IgD-negative memory B cell (primary cell): ENCODE results near the gene MRPL52. TPM values are rescaled to one million over a fixed set of nuclear protein-coding genes. Genes with fewer than 3 reads are reported as not detected.
A peak's percentile ranks its signal among the peaks of the same experiment; 100 is the strongest.

Source experiments
- H3K27ac Mint-ChIP-seq, 3 donors: one replicate each; pipeline ENCODE4 v1.8.0; 2020 to 2022; ENCODE audit warnings: mild to moderate bottlenecking in 3 of 3, mixed read lengths in 3 of 3, moderate library complexity in 1 of 3
- H3K27me3 Mint-ChIP-seq: one replicate; pipeline ENCODE4 v1.8.0; 2021; ENCODE audit warnings: mixed read lengths
- H3K36me3 Mint-ChIP-seq: one replicate; pipeline ENCODE4 v1.8.0; 2020; ENCODE audit warnings: mild to moderate bottlenecking, mixed read lengths
- H3K4me1 Mint-ChIP-seq, 3 donors: one replicate each; pipeline ENCODE4 v1.8.0; 2020 to 2022; ENCODE audit warnings: mixed read lengths in 3 of 3, mild to moderate bottlenecking in 1 of 3
- H3K4me3 Mint-ChIP-seq, 4 donors: one replicate each; pipeline ENCODE4 v1.8.0; 2020 to 2022; ENCODE audit warnings: mild to moderate bottlenecking in 4 of 4, mixed read lengths in 4 of 4, moderate library complexity in 3 of 4
- H3K9me3 Mint-ChIP-seq, 3 donors: one replicate each; pipeline ENCODE4 v1.8.0; 2020 to 2021; ENCODE audit warnings: mixed read lengths in 3 of 3, mild to moderate bottlenecking in 1 of 3
- polyA plus RNA-seq: library from polyadenylated mRNA; unstranded; fragments of 300-500 nt; fragmentation: Illumina TruSeq; gene quantifications from one replicate; pipeline ENCODE4 v1.2.3, GENCODE V29; 2021

Gene MRPL52
- polyA plus RNA-seq, 1 donor from 2014 or later, result 200 TPM

- Mint-ChIP-seq H3K27me3 (peaks cover 20% of the 10 kb centered on the region), H3K9me3 (no peaks in the 10 kb centered on the region), H3K4me3 (no peak overlapping the region), H3K4me1 (peaks cover 0 to 3% (median 3%) of the 10 kb centered on the region in 3 donors), H3K27ac (no peak overlapping the region), H3K36me3 (no peaks in the 10 kb centered on the region)
Observed at GRCh38 chr14:22839159-22839779, 9.6 kb downstream of the MRPL52 start.

DNA sequence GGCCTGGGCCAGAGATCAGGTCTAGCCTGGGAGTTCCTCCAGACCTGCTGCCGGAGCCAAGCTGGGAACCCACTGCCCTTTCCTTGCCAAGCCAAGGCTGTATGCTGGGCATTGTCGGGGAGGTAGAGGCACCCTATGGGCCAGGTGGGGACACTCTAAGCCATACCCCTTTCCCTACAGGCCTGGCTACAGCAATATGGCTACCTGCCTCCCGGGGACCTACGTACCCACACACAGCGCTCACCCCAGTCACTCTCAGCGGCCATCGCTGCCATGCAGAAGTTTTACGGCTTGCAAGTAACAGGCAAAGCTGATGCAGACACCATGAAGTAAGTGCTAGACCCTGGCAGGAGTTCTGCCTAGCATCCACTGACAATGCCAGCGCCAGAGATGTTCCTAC is 11.6 kb downstream of the MRPL52 start:
- Mint-ChIP-seq H3K36me3 (no peaks in the 10 kb centered on the region), H3K27ac (no peak overlapping the region), H3K27me3 (peaks cover 26% of the 10 kb centered on the region), H3K4me1 (peaks cover 0 to 3% (median 3%) of the 10 kb centered on the region in 3 donors), H3K4me3 (no peak overlapping the region), H3K9me3 (no peaks in the 10 kb centered on the region)

GRCh38 chr14:22841769-22842168 is 12.1 kb downstream of the MRPL52 start:
- Mint-ChIP-seq H3K4me1 (peaks cover 0 to 3% (median 3%) of the 10 kb centered on the region in 3 donors), H3K27ac (no peak overlapping the region)

DNA sequence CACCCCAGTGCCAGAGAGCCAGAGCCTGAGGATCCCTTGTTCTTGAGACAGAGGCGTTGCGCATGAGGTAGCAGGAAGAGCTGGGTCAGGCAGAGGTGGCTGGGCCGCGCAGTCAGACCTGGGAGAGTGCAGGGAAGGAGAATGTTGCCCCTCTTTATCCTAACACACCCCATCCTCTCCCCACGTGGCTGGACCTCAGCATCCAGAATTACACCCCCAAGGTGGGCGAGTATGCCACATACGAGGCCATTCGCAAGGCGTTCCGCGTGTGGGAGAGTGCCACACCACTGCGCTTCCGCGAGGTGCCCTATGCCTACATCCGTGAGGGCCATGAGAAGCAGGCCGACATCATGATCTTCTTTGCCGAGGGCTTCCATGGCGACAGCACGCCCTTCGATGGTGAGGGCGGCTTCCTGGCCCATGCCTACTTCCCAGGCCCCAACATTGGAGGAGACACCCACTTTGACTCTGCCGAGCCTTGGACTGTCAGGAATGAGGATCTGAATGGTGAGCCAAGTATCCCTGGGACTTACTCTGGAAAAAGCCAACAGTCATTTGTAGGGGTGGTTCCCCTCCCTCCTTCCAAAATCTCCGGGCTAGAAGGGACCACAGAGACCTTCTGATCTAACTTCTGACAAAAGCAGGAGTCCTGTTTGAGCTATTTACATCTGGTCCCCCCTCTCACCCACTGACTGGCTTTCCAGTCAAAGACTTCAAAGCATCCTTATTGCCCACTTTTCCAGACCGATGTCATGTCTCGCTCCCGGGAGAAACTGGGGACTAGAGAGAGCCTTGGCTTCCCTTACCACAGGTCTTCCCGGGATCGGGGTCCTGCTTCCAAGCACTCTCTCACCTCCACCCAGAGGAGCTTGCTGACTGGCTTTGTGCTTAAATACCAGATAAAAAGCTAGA is 12.8 kb downstream of the MRPL52 start:
- no peak overlapping the region for H3K27ac Mint-ChIP-seq
- H3K4me1 Mint-ChIP-seq, result peaks cover 0 to 3% (median 0%) of the 10 kb centered on the region in 3 donors
- H3K9me3 Mint-ChIP-seq, result no peaks in the 10 kb centered on the region
- H3K27me3 Mint-ChIP-seq, result peaks cover 21% of the 10 kb centered on the region
- H3K36me3 Mint-ChIP-seq, result no peaks in the 10 kb centered on the region
- H3K4me3 Mint-ChIP-seq, result no peak overlapping the region

More at GRCh38 chr14:22841769-22842168, 12.1 kb downstream of the MRPL52 start:
- Mint-ChIP-seq H3K36me3 (no peaks in the 10 kb centered on the region), H3K9me3 (no peaks in the 10 kb centered on the region), H3K4me3 (no peak overlapping the region), H3K27me3 (peaks cover 25% of the 10 kb centered on the region)

- Mint-ChIP-seq H3K36me3 (no peaks in the 10 kb centered on the region), H3K4me1 (peaks cover 0 to 2% (median 0%) of the 10 kb centered on the region in 3 donors), H3K9me3 (no peaks in the 10 kb centered on the region), H3K27ac (no peak overlapping the region), H3K4me3 (no peak overlapping the region), H3K27me3 (peaks cover 19% of the 10 kb centered on the region)
Observed at GRCh38 chr14:22843123-22843925, 13.6 kb downstream of the MRPL52 start.

- no peaks in the 10 kb centered on the region for H3K36me3 Mint-ChIP-seq
- H3K4me3 Mint-ChIP-seq, result no peak overlapping the region
- peak overlapping the region in 1 of 3 donors; percentile 47 for H3K27ac Mint-ChIP-seq
- peaks cover 0 to 2% (median 0%) of the 10 kb centered on the region in 3 donors for H3K4me1 Mint-ChIP-seq
- no peaks in the 10 kb centered on the region for H3K9me3 Mint-ChIP-seq
- peaks cover 14% of the 10 kb centered on the region for H3K27me3 Mint-ChIP-seq
Observed at GRCh38 chr14:22844221-22845102, 14.8 kb downstream of the MRPL52 start.

- Mint-ChIP-seq H3K4me1 (peaks cover 0 to 2% (median 0%) of the 10 kb centered on the region in 3 donors), H3K36me3 (no peaks in the 10 kb centered on the region), H3K27ac (no peak overlapping the region), H3K4me3 (no peak overlapping the region), H3K9me3 (no peaks in the 10 kb centered on the region), H3K27me3 (peaks cover 14% of the 10 kb centered on the region)
Observed at GRCh38 chr14:22845103-22845394, 15.4 kb downstream of the MRPL52 start.

DNA sequence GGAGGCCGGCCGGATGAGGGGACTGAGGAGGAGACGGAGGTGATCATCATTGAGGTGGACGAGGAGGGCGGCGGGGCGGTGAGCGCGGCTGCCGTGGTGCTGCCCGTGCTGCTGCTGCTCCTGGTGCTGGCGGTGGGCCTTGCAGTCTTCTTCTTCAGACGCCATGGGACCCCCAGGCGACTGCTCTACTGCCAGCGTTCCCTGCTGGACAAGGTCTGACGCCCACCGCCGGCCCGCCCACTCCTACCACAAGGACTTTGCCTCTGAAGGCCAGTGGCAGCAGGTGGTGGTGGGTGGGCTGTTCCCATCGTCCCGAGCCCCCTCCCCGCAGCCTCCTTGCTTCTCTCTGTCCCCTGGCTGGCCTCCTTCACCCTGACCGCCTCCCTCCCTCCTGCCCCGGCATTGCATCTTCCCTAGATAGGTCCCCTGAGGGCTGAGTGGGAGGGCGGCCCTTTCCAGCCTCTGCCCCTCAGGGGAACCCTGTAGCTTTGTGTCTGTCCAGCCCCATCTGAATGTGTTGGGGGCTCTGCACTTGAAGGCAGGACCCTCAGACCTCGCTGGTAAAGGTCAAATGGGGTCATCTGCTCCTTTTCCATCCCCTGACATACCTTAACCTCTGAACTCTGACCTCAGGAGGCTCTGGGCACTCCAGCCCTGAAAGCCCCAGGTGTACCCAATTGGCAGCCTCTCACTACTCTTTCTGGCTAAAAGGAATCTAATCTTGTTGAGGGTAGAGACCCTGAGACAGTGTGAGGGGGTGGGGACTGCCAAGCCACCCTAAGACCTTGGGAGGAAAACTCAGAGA is 16.3 kb downstream of the MRPL52 start:
- Mint-ChIP-seq H3K27ac (no peak overlapping the region), H3K27me3 (peaks cover 11% of the 10 kb centered on the region), H3K9me3 (no peaks in the 10 kb centered on the region), H3K4me1 (peaks cover 0 to 2% (median 0%) of the 10 kb centered on the region in 3 donors), H3K4me3 (peak overlapping the region in 1 of 4 donors; percentile 37), H3K36me3 (no peaks in the 10 kb centered on the region)

DNA sequence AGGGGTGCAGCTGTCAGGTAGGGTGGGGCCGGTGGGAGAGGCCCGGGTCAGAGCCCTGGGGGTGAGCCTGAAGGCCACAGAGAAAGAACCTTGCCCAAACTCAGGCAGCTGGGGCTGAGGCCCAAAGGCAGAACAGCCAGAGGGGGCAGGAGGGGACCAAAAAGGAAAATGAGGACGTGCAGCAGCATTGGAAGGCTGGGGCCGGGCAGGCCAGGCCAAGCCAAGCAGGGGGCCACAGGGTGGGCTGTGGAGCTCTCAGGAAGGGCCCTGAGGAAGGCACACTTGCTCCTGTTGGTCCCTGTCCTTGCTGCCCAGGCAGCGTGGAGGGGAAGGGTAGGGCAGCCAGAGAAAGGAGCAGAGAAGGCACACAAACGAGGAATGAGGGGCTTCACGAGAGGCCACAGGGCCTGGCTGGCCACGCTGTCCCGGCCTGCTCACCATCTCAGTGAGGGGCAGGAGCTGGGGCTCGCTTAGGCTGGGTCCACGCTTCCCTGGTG is 17.2 kb downstream of the MRPL52 start:
- peaks cover 9% of the 10 kb centered on the region for H3K27me3 Mint-ChIP-seq
- H3K36me3 Mint-ChIP-seq, result no peaks in the 10 kb centered on the region
- H3K27ac Mint-ChIP-seq, result no peak overlapping the region
- no peak overlapping the region for H3K4me3 Mint-ChIP-seq
- H3K9me3 Mint-ChIP-seq, result no peaks in the 10 kb centered on the region
- peaks cover 0 to 2% (median 0%) of the 10 kb centered on the region in 3 donors for H3K4me1 Mint-ChIP-seq

GRCh38 chr14:22847661-22848341 is 18.1 kb downstream of the MRPL52 start:
- Mint-ChIP-seq H3K27ac (no peak overlapping the region), H3K4me3 (no peak overlapping the region), H3K9me3 (no peaks in the 10 kb centered on the region), H3K36me3 (no peaks in the 10 kb centered on the region), H3K27me3 (peaks cover 9% of the 10 kb centered on the region), H3K4me1 (peaks cover 0 to 2% (median 2%) of the 10 kb centered on the region in 3 donors)

GRCh38 chr14:22848351-22849164 is 18.9 kb downstream of the MRPL52 start:
- peaks cover 0 to 6% (median 5%) of the 10 kb centered on the region in 3 donors for H3K4me1 Mint-ChIP-seq
- H3K27ac Mint-ChIP-seq, result no peak overlapping the region
- H3K9me3 Mint-ChIP-seq, result no peaks in the 10 kb centered on the region
- H3K4me3 Mint-ChIP-seq, result no peak overlapping the region
- peaks cover 1% of the 10 kb centered on the region for H3K36me3 Mint-ChIP-seq
- H3K27me3 Mint-ChIP-seq, result peaks cover 9% of the 10 kb centered on the region

DNA sequence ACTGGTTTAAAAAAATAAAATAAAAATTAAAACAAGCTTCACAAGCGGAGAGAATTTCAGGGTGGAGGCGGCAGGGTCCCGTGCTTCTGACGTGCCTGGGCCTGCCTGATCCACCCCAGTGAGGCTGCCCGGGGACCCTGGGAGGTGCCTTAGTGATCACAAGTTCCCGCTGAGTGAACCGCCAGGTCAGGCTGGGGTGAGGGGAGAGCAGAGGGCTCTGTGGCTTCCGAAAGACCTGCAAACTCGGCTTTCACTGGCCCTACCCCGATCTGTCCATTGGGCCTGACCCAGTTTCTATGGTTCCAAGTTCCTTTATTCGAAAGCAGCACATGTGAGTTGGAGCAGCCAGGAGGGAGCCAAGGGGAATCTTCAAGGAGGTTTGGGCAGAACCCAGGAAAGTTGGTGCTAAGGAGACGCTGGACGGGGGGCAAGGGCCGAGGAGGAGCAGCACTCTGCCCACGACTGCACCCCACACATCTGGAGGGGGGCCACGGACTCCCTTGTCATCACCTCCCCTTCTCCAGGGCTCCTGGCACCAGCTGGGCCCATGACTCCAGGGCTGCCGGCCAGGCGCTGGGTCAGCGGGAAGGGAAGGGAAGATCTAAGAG is 19.6 kb downstream of the MRPL52 start:
- Mint-ChIP-seq H3K36me3 (peaks cover 1% of the 10 kb centered on the region), H3K4me3 (no peak overlapping the region), H3K27me3 (peaks cover 7% of the 10 kb centered on the region), H3K4me1 (peaks cover 0 to 6% (median 5%) of the 10 kb centered on the region in 3 donors), H3K9me3 (no peaks in the 10 kb centered on the region), H3K27ac (no peak overlapping the region)
